ENCODE data around the gene IDH3B.
A peak's percentile ranks its signal among the peaks of the same experiment; 100 is the strongest.
"Not testable (repeated sequence)": the region's sequence is repeated elsewhere in the genome, so short reads cannot be mapped to it uniquely, and the experiment has no call there.

Gene IDH3B

GRCh38 chr20:2694008-2694471, 30.0 kb upstream of the IDH3B start:
- no peak for DNase-seq

GRCh38 chr20:2693286-2694007, 29.4 kb upstream of the IDH3B start:
- DNase-seq, result no peak

GRCh38 chr20:2692886-2693285, 28.9 kb upstream of the IDH3B start:
- DNase-seq, result no peak

- DNase-seq, result peak; percentile 22
Observed at GRCh38 chr20:2692036-2692885, 28.2 kb upstream of the IDH3B start, which contains the start of gene EBF4. TSS of gene EBF4 (plus strand) at chr20:2692780. CDS start at chr20:2693646, 866 bp downstream.

GRCh38 chr20:2691663-2692035, 27.6 kb upstream of the IDH3B start:
- no peak for DNase-seq

- no peak for DNase-seq
Observed at GRCh38 chr20:2691127-2691526, 27.1 kb upstream of the IDH3B start.

GRCh38 chr20:2690718-2691117, 26.7 kb upstream of the IDH3B start:
- DNase-seq, result peak; percentile 77

GRCh38 chr20:2690213-2690612, 26.2 kb upstream of the IDH3B start:
- DNase-seq, result no peak

GRCh38 chr20:2688041-2688591, 24.1 kb upstream of the IDH3B start:
- DNase-seq, result no peak

GRCh38 chr20:2687514-2687913, 23.5 kb upstream of the IDH3B start:
- DNase-seq, result no peak

GRCh38 chr20:2684817-2685216, 20.8 kb upstream of the IDH3B start:
- DNase-seq, result not testable (repeated sequence)

GRCh38 chr20:2682040-2682439, 18.0 kb upstream of the IDH3B start:
- not testable (repeated sequence) for DNase-seq

- DNase-seq, result no peak
Observed at GRCh38 chr20:2680046-2680445, 16.0 kb upstream of the IDH3B start.

- DNase-seq, result no peak
Observed at GRCh38 chr20:2673453-2673852, 9.4 kb upstream of the IDH3B start.

GRCh38 chr20:2672446-2672845, 8.4 kb upstream of the IDH3B start:
- no peak for DNase-seq

- no peak for DNase-seq
Observed at GRCh38 chr20:2671977-2672376, 8.0 kb upstream of the IDH3B start.

- no peak for DNase-seq
Observed at GRCh38 chr20:2663364-2663886, 591 bp downstream of the IDH3B start.

- DNase-seq, result no peak
Observed at GRCh38 chr20:2659547-2659946, 4.5 kb downstream of the IDH3B start.

GRCh38 chr20:2658414-2659354, 5.3 kb downstream of the IDH3B start:
- no peak for DNase-seq

- no peak for DNase-seq
Observed at GRCh38 chr20:2657674-2658073, 6.3 kb downstream of the IDH3B start.

GRCh38 chr20:2657241-2657640, 6.8 kb downstream of the IDH3B start:
- no peak for DNase-seq

- no peak for DNase-seq
Observed at GRCh38 chr20:2656471-2657117, 7.4 kb downstream of the IDH3B start.
